Testis (tissue), 3 donors: ENCODE results near the gene CCR1. TPM values are rescaled to one million over a fixed set of nuclear protein-coding genes. Genes with fewer than 3 reads are reported as not detected.

ENCODE experiments used
- DNase-seq: peaks from one replicate; pipeline ENCODE4 v3.0.0-alpha.2; 2019
- H3K27ac ChIP-seq, 2 donors: fragments of 200-600 bp; sonication (generic); one replicate each; pipeline ENCODE4 v1.5.1; 2019
- H3K27me3 ChIP-seq: fragments of 200-600 bp; sonication (generic); one replicate; pipeline ENCODE4 v1.5.1; 2019
- H3K36me3 ChIP-seq: fragments of 200-600 bp; sonication (generic); one replicate; pipeline ENCODE4 v1.5.1; 2017; ENCODE audit warnings: low read depth; ENCODE audit errors: missing control alignments
- H3K4me1 ChIP-seq: fragments of 200-600 bp; sonication (generic); one replicate; pipeline ENCODE4 v1.5.1; 2019
- H3K4me3 ChIP-seq, 2 donors: fragments of 200-600 bp; sonication (generic); one replicate each; pipeline ENCODE4 v1.5.1; 2017 to 2019
- H3K9me3 ChIP-seq: fragments of 200-600 bp; sonication (generic); one replicate; pipeline ENCODE4 v1.5.1; 2017
- CTCF ChIP-seq, 3 experiments: fragments of 450-650 bp in 2 of 3; fragments of 200-600 bp in 1 of 3; sonication (generic) in 1 of 3; IDR thresholded peaks; one replicate each; pipeline ENCODE4 v1.5.1; 2016 to 2019; ENCODE audit warnings: antibody characterized with exemption in 3 of 3, mild to moderate bottlenecking in 2 of 3, moderate library complexity in 1 of 3
- POLR2A ChIP-seq: fragments of 450-650 bp; IDR thresholded peaks from one replicate; pipeline ENCODE4 v1.6.1; 2017; ENCODE audit warnings: antibody characterized with exemption, mild to moderate bottlenecking, moderate library complexity
- WGBS, 2 donors: methylation state at CpG; one replicate each; pipeline ENCODE4 v1.1.5; 2018; 5-methylcytosine and 5-hydroxymethylcytosine counted together
- intact Hi-C: fragments of 100-400 bp; cut with DNase I; formaldehyde crosslinking; loops from one replicate; pipeline ENCODE4 v1.15.1; 2023; ENCODE audit warnings: low total_unique reads
- polyA plus RNA-seq: library from polyadenylated mRNA; stranded (reverse); fragments of 350-450 nt; fragmentation: Illumina TruSeq; extraction: RNeasy Lipid Tissue Mini Kit (QIAGEN cat#74804); gene quantifications from one replicate; pipeline ENCODE4 v1.2.3, GENCODE V29; 2014; ENCODE audit warnings: low read depth, low replicate concordance; ENCODE audit not compliant: insufficient read depth
- total RNA-seq, 2 donors: library from RNA; depleted of rRNA; stranded (reverse); fragments of >200 nt; gene quantifications; one replicate each; pipeline ENCODE4 v1.2.3, GENCODE V29; 2016

The CCR1 gene
- total and polyA plus RNA-seq, 3 donors from 2014 or later: 0.16 to 4.9 (median 1.8) TPM

DNA sequence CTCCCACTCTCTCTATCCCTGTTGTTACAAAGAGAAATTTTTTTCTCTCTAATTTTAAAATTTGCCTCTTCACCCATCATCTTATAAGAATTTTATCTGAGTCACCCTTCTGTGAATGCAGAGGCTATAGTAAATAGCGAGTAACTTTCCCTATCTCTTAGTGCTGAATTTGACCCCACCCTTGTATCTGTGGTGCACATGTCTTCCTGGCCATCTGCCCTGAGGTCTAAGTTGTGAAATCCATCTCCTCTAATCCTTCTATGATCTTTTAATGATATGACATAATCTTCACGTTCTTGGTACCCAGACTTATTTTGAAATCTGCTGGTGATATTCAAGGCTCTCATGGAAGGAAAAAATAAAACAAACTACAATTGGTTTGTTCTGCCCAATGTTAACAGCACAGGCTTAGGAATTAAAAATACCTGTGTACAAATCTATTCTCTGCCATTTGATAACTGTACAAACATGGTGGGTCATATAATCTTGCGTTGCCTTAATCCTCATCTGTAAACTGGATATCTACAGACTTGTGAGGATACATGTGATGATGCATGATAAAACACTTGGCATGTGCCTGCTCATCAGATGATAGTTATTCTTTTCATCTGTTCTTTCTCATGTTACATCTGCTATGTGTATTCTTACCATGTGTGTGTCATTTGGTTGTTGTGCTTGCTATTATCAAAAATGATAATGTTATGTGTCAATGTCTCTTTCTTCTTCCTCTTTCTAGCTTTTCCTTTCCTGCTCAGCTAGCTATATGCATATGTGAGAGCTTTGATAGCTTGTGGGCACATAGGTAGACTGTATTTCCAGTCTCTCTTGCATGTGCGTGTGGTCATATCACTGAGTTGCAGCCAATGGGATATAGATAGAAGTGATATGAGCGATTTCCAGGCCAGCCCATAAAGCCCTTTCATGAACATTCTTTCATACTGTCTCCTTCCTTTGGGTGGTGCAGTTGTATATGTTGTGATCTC is 20.4 kb upstream of the CCR1 start:
- Histone ChIP-seq H3K4me3 (no peak overlapping the region), H3K27me3 (no peaks in the 10 kb centered on the region), H3K4me1 (no peaks in the 10 kb centered on the region), H3K27ac (no peak overlapping the region), H3K36me3 (no peaks in the 10 kb centered on the region), H3K9me3 (no peaks in the 10 kb centered on the region)
- intact Hi-C loops: no loop called here
- WGBS, 2 donors: 82 to 86% methylated on average over 5 of the region's 5 CpGs
- no peak for DNase-seq
- TF ChIP-seq CTCF (IDR thresholded peaks at IDR 0.05) (no peak), POLR2A (no peak)

DNA sequence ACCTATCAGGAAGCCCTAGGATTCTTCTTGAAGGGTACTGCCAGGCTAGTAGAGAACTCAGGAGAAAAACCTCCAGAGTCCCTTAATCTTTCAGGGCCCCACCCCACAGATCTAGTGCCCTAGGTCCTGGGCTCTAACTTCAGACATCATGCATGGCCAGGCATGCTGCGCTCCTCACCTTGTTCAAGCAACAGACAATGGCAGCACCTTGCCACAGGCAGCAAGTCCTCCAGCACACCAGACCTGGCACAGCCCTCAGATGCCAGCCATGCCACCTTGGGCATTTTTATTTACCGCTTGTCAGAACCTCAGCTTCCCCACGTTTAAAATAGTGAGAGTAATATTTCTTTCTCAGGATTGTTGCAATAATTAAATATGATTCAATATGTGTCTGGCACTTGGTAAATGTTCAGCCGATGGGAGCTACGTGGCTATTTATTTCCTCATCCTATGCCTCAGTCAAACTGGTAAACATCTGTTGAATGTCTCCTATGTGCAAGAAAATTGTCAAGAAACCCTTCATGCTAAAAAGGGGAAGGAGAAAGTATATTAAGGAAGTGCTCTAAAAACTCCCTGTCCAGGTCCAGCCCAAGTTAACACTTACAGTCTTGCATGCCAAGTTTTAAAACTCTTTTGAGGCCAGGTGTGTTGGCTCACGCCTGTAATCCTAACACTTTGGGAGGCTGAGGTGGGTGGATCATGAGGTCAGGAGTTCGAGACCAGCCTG is 14.5 kb upstream of the CCR1 start:
- no peak overlapping the region for H3K27ac ChIP-seq
- intact Hi-C loops: no loop called here
- WGBS, 2 donors: 76 to 81% methylated on average over 7 of the region's 7 CpGs

GRCh38 chr3:46221938-46222337 is 13.8 kb upstream of the CCR1 start:
- no peaks in the 10 kb centered on the region for H3K4me1 ChIP-seq
- intact Hi-C loops: no loop called here
- H3K27me3 ChIP-seq: no peaks in the 10 kb centered on the region
- no peaks in the 10 kb centered on the region for H3K9me3 ChIP-seq
- no peak for TF ChIP-seq CTCF (IDR thresholded peaks at IDR 0.05)
- TF ChIP-seq POLR2A: no peak
- WGBS, 2 donors: 74% methylated on average over 1 of the region's 1 CpG; no CpG with 5 or more reads in 1 of the 2 donors
- H3K36me3 ChIP-seq: no peaks in the 10 kb centered on the region
- DNase-seq: no peak
- no peak overlapping the region for H3K4me3 ChIP-seq
- H3K27ac ChIP-seq: no peak overlapping the region

More for the DNA sequence above, 14.5 kb upstream of the CCR1 start:
- TF ChIP-seq CTCF (IDR thresholded peaks at IDR 0.05) (no peak), POLR2A (no peak)
- H3K9me3 ChIP-seq: no peaks in the 10 kb centered on the region
- no peaks in the 10 kb centered on the region for H3K27me3 ChIP-seq
- no peaks in the 10 kb centered on the region for H3K36me3 ChIP-seq
- no peak for DNase-seq
- H3K4me1 ChIP-seq: no peaks in the 10 kb centered on the region
- H3K4me3 ChIP-seq: no peak overlapping the region

- TF ChIP-seq CTCF (IDR thresholded peaks at IDR 0.05): no peak
- TF ChIP-seq POLR2A: no peak
- no peak for DNase-seq
- Histone ChIP-seq H3K4me3 (no peak overlapping the region), H3K27me3 (no peaks in the 10 kb centered on the region), H3K36me3 (no peaks in the 10 kb centered on the region), H3K9me3 (no peaks in the 10 kb centered on the region), H3K27ac (no peak overlapping the region), H3K4me1 (no peaks in the 10 kb centered on the region)
- WGBS, 2 donors: 49 to 65% methylated on average over 4 of the region's 4 CpGs
- intact Hi-C loops: no loop called here
Observed at GRCh38 chr3:46221391-46221790, 13.3 kb upstream of the CCR1 start.
